OCI-LY1 (cell line): ENCODE measurements around the gene JUP.

Experiments used
- CTCF ChIP-seq: fragments of 200-600 bp; sonication (generic), shearing (Covaris generic); IDR thresholded peaks from 2 replicates; pipeline ENCODE4 v1.5.1; 2017; ENCODE audit warnings: mild to moderate bottlenecking, antibody characterized with exemption, low read length, moderate library complexity, mixed read lengths
- EZH2 ChIP-seq: fragments of 200-600 bp; sonication (generic), shearing (Covaris generic); IDR thresholded peaks from 2 replicates; pipeline ENCODE4 v1.8.0; 2017; ENCODE audit warnings: borderline replicate concordance, mixed run types, mild to moderate bottlenecking, antibody characterized with exemption, low read length, moderate library complexity, mixed read lengths

- no peak for TF ChIP-seq CTCF
- no peak for TF ChIP-seq EZH2
These were observed 17.1 kb downstream of the JUP start for GRCh38 chr17:41769346-41769862.
